HG02610 (cell line): ENCODE results near the gene DLX3.

Source experiments
- ATAC-seq: cut with Tn5 transposase; IDR thresholded peaks from one replicate; pipeline ENCODE4 v1.9.1; 2021; ENCODE audit warnings: mild to moderate bottlenecking, moderate library complexity; ENCODE audit not compliant: unreplicated experiment

The DLX3 gene

GRCh38 chr17:49975531-49975930 lies 19.5 kb downstream of the DLX3 start:
- ATAC-seq: no peak

- ATAC-seq: no peak
Observed at GRCh38 chr17:49973271-49973615, 21.8 kb downstream of the DLX3 start.

- no peak for ATAC-seq
Observed at GRCh38 chr17:49972486-49973270, 22.3 kb downstream of the DLX3 start.

GRCh38 chr17:49971848-49972485 lies 23.1 kb downstream of the DLX3 start:
- no peak for ATAC-seq

GRCh38 chr17:49971199-49971847 lies 23.7 kb downstream of the DLX3 start:
- no peak for ATAC-seq

- ATAC-seq: no peak
Observed at GRCh38 chr17:49970498-49970897, 24.5 kb downstream of the DLX3 start.

GRCh38 chr17:49969795-49970389 lies 25.1 kb downstream of the DLX3 start:
- ATAC-seq: no peak

- no peak for ATAC-seq
Observed at GRCh38 chr17:49969134-49969759, 25.8 kb downstream of the DLX3 start, which contains the start of gene DLX4. Gene DLX4, plus strand, starts transcription at chr17:49969190. Its CDS starts 279 bp downstream, at chr17:49969469.

- no peak for ATAC-seq
Observed at GRCh38 chr17:49968405-49969133, 26.5 kb downstream of the DLX3 start.

GRCh38 chr17:49967621-49968404 lies 27.2 kb downstream of the DLX3 start:
- no peak for ATAC-seq

GRCh38 chr17:49967205-49967604 lies 27.8 kb downstream of the DLX3 start:
- no peak for ATAC-seq

- no peak for ATAC-seq
Observed at GRCh38 chr17:49966767-49967166, 28.3 kb downstream of the DLX3 start.

- ATAC-seq: no peak
Observed at GRCh38 chr17:49965524-49965909, 29.5 kb downstream of the DLX3 start.

- no peak for ATAC-seq
Observed at GRCh38 chr17:49964769-49965523, 30.1 kb downstream of the DLX3 start.

- ATAC-seq: no peak
Observed at GRCh38 chr17:49964303-49964768, 30.7 kb downstream of the DLX3 start.

- no peak for ATAC-seq
Observed at GRCh38 chr17:49963626-49964302, 31.3 kb downstream of the DLX3 start.

GRCh38 chr17:49963309-49963625 lies 31.8 kb downstream of the DLX3 start:
- ATAC-seq: no peak

GRCh38 chr17:49962599-49963308 lies 32.3 kb downstream of the DLX3 start:
- ATAC-seq: no peak
